ENCODE results near the gene PEX6.
"Not testable (repeated sequence)": the region's sequence is repeated elsewhere in the genome, so short reads cannot be mapped to it uniquely, and the experiment has no call there.

PEX6 gene

DNA sequence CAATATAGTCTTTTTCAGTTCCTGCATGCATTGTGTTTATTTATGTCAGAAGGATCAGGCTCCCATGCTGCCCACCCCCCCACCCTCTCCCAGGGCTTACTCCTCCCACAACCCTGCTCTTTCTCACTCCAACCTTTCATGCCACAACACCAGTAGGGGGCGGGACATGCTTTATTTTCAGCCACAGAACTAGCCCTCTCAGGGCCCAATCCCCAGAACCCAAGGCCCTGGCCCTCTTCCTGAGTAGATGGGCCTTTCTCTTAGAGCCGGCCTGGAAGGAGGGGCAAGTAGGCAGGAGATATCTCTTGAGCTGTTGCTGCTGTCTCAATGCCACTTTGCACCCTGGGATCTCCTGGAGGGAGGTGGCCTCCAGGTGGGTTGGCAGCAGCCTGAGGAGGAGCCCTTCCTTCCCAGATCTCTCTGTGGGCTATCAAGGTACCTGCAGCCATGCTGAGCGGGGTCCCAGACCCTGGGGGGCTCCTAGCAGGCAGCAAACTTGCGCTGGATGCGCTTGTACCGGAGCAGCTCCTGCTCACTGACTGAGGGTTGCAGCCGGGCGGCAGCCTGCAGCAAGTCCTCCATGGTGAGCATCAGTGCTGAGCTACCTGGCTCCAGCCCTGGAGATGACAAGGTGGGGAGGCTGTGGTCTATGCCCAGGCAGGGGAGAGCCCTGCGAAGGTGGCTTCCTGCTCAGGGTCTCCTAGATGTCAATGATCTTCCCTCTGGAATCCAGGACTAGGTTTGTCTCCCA lies 15.0 kb downstream of the PEX6 start:
- no peak for DNase-seq

DNA sequence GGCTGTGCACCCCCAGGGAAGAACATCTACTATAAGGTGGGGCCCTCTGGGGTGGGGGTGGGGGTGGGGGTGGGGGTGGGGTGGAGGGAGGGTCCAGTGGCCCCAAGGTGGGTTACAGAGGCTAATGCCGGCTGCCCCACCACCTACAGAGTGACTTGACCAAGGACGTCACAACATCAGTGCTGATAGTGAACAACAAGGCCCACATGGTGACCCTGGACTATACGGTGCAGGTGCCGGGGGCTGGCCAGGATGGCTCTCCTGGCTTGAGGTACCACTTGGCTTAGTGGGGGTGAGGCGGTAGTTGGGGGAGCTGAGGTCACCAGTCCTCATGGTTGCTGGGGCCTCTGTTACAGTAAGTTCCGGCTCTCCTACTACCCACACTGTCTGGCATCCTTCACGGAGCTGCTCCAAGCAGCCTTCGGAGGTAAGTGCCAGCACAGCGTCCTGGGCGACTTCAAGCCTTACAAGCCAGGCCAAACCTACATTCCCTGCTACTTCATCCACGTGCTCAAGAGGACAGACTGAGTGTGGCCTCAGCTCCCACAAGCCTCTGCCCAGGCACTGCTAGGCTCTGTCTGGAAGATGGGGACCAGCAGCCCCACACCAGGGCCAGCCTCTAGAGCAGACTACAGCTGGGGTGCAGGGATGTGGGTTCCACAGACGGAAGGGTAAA lies 15.7 kb downstream of the PEX6 start:
- no peak for DNase-seq

DNA sequence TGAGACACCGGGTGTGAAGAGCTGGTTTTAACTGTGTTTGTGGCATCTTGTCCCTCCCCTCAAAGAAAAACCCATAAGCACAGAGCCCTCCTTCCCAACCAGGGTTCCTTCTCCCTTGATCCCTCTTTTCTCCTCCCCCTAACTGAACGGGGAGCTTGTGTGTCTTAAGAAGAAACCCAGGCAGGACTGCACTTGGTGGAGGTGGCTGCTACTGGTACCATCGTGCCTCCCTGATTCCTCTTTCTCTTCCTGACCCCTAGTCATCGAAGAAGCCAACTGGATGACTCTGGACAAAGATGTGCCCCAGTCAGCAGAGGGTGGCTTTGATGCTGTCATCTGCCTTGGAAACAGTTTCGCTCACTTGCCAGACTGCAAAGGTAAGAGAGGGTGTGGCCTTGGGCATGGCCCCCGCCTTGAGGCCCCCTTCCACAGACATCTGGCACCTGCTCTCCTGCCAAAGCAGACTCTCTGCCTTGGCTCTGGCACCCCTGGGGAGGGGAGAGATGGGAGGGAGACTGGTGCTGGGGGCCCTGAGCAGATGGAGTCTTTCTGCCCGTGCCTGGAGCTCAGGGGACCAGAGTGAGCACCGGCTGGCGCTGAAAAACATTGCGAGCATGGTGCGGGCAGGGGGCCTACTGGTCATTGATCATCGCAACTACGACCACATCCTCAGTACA lies 16.3 kb downstream of the PEX6 start:
- no peak for DNase-seq

DNA sequence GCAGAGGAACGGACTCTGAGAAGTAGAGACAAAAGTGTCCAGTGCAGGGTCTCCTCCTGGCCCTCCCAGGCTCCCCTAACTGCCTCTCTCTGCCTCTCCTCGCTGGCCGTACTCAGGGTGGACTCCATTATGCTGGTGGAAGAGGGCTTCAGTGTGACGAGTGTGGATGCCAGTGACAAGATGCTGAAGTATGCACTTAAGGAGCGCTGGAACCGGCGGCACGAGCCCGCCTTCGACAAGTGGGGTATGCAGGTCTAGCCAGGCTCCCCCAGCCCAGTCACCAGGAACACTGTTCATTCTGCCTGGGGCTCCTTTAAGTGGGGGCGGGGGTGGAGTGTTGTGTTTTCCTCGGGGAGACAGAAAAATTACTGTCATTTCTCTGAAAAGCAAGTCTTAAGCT lies 16.9 kb downstream of the PEX6 start:
- no peak for DNase-seq

DNA sequence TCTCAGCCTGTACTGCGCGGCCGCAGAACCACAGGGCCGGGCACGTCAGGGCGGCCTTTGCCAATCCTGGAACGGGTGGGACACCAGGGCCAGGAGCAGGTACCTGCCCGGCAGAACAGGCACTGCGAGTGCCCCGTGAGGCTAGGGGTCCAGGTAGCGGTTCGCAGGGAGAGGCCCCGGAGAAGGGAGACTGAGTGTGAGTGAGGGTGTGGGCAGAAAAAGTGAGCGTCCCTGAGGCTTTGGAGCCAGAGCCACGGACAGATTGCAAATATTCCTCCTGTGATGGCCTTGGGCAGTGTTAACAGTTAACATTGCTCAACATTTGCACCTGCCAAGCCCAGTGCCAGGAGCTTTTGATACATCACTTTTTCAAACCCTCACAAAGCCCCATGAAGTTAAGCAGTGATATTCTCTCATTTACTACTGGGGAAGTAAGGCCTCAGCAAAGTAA lies 17.9 kb downstream of the PEX6 start:
- DNase-seq, result no peak

DNA sequence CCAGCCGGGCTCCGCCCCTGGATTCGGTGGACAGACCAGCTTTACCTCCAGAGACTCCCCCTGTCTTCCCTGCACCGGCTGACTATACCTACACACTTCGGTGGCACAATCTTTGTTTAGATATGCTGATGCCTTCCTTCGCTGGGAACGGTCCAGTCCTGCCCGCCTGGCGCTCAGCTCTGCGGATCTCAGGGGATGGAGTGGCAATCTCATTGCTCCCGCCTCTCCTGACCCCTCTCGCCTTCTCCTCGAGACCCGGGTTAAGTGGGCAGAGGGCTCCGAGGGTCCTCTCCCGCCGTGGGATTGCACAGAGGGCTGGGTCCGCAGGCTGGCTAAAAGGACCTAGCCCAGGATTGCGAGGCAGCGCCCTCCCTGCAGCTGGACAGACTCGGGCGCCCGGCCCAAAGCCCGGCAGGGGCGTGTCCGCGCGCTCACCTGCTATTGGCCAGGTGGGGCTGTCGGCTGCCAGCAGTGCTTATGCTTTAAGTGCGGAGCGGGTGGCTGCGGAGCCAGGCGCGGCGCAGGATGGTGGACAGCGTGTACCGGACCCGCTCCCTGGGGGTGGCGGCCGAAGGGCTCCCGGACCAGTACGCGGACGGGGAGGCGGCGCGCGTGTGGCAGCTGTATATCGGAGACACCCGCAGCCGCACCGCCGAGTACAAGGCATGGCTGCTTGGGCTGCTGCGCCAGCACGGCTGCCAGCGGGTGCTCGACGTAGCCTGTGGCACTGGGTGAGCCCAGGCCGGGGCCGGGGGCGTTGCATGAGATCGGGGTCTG lies 18.6 kb downstream of the PEX6 start, which contains the start of gene GNMT:
Gene GNMT, plus strand, starts transcription at position 512 of the 777 bp plus-strand sequence. Its CDS starts 14 bp downstream, at position 526.
- peak; percentile 46 for DNase-seq

DNA sequence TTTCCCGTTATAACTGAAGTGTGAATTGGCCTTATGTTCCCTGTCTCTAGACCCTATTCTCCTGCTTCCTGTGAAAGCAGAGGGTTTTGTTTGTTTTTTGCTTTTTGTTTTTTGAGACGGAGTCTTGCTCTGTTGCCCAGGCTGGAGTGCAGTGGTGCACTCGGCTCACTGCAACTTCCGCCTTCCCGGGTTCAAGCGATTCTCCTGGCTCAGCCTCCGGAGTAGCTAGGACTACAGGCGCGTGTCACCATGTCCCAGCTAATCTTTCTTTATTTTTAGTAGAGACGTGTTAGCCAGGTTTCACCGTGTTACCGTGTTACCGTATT lies 19.1 kb downstream of the PEX6 start:
- DNase-seq, result no peak

DNA sequence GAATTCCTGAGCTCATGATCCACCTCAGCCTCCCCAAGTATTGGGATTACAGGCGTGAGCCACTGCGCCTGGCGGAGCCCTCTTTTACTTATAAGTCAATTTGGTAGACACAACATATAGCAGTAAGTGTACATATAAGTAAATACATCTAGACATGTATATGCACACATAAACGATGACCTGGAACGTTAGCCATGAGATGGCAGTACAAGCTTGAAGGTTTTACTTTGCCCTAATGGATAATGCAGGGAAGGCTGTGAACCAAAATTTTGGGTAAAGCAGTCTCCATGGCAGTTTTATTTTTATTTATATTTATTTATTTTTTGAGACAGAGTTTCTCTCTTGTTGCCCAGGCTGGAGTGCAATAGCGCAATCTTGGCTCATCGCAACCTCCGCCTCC lies 20.9 kb downstream of the PEX6 start:
- DNase-seq, result no peak

DNA sequence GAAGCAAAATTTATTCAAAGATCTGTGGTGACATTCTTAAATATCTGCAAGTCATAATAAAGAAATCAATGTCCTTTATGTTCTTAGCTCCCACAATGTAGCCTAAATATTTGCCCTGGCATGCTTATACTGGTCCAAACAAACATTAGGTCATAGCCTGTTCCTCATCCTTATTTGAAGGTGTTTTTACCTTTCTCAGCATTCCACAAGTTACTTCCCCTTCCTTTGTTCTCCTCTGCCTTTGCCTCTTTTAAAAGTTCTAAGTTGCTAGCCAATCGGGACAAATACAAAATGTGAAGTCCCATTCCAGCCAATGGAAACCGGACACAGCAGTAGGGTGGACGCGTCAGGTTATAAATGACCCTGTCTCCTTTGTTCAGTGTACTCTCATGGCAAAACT lies 24.6 kb downstream of the PEX6 start:
- not testable (repeated sequence) for DNase-seq

DNA sequence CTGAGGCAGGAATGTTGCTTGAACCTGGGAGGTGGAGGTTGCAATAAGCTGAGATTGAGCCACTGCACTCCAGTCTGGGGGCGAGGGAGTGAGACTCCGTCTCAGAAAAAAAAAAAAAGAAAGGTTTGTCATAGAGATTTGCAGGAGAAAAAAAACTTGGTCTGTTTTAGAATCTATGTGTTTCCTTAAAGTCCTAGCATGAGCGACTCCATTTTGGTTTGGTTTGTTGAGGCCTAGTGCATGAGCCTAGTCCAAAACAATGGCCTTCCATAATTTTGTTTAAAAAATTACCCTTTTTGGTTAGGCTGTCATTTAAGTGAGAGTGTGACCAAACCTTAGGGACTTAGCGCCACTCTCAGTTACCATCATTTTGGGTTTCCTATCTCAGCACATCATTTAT lies 26.6 kb downstream of the PEX6 start:
- no peak for DNase-seq

DNA sequence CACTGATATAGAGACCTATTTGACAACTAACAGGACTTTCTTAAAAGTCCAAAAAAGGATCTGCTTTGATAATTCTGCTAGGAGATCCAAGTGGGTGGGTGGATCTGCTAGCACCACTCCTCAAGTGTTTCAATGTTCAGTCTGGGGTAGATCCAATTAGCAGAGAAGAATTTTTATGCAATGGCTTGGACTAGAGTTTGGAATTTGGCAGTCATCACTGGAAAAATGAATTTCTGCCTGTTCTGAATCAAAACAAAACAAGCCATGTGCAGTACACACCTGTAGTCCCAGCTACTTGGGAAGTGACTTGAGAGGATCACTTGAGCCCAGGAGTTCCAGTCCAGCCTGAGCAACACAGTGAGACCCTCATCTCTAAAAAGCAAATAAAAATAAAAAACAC lies 31.0 kb downstream of the PEX6 start:
- no peak for DNase-seq

DNA sequence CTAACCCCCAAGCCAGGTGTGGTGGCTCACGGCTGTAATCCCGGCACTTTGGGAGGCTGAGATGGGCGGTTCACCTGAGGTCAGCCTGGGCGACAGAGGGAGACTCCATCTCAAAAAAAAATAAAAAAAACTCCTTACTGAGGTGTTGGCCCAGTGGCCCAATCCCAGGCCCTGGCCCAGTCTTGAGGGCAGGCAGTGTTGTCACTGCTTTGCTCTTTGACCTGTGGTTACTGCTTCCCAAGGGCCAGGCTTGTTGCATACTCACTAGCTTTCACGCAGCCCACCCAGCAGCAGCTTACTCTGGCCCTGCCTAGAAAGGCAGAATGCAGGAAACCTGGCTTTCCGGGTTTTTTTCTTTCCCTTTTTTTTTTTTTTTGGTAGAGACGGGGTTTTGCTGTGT lies 36.5 kb downstream of the PEX6 start:
- DNase-seq, result no peak

DNA sequence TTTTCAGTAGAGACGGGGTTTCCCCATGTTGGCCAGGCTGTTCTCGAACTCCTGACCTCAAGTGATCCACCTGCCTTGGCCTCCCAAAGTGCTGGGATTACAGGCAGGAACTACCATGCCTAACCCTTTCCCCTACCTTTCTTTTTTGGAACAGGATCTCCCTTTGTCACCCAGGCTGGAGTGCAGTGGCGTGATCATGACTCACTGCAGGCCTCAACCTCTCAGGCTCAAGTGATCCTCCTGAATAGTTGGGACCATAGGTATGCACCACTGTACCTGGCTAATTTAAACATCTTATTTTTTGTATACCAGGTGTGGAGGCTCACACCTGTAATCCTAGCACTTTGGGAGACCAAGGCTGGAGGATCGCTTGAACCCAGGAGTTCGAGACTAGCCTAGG lies 37.6 kb downstream of the PEX6 start:
- DNase-seq, result not testable (repeated sequence)

DNA sequence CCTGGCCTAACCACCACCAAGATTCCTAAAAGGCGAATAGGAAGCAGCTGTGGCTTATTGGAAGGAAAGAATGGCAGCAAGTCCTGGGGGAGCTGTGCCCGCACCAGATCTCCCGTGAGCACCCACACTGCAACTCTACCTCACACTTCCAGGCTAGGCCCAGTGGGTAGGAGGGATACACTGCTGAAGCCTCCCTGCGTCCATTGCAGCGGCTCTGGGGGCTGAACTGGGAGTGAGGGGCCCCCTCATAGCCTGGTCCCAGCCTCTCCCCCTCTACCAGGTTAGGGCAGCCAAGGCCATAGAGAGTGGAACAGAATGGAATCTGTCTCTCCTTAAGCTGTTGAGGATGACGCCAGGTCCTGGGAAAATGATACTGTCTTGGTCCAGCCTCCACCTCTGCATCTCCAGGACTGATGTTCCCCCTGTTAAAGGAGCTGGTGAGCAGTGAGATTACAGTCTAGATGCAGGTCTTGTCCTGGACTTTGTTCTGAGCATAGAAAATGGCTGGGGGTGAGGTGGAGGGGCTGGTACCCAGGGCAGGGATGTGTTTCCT lies 38.4 kb downstream of the PEX6 start:
- DNase-seq, result no peak

DNA sequence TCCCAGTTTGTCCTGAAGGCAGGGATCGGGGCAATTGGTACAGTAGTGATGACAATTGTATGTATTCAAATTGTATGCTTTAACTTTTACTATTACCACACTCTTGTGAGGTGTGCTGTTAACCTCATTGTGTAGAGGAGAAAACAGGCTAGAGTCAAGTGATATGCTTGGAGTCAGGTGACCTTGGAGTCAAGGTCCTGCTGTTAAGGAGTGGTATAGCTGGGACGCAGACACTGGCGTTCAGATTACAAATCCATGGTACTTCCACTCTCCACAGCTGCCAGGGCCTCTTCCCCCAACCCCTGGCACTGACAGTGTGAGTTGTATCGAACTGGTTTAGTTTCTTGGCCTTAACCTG lies 39.2 kb downstream of the PEX6 start:
- no peak for DNase-seq

DNA sequence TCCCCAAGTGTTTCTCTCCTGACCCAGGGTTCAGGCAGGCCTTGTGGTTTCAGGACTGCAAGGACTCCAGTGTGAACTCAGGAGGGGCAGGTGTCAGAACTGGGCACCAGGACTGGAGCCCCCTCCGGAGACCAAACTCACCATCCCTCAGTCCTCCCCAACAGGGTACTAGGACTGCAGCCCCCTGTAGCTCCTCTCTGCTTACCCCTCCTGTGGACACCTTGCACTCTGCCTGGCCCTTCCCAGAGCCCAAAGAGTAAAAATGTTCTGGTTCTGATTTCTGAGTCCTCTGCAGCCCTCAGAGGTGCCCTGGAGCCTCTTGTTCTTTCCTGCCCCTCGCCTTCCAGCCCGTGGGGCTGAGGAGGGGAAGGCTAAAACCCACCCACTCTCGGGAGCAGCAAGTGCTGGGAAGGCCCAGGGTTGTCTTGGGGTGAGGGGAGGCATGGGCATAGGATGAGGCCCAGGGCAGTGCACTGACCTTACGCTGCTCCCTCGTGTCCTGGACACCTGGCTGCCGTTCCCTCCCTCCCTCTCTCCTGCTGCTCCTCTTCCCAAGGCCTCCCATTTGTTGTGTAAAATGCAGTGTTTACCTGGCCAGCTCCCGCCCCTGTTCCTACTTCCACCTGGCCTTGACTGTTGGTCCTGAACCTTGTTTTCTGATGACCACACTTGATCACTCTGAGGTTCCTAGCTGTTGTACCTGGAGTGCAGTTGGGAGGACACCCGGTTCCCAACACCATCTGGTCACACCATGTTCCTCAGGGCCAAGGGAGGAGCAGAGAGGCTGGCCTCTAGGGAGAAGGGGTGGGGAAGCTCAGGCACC lies 39.8 kb downstream of the PEX6 start:
- no peak for DNase-seq

DNA sequence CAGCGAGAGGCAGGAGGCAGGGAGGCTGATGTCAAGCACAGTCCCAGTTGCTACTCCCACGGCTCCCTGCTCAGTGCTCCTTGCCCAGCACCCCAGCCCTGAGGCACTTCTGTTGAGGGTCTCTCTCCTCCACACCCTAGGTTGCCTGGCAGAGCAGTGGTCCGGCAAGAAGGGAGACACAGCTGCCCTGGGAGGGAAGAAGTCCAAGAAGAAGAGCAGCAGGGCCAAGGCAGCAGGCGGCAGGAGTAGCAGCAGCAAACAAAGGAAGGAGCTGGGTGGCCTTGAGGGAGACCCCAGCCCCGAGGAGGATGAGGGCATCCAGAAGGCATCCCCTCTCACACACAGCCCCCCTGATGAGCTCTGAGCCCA lies 40.6 kb downstream of the PEX6 start:
- DNase-seq, result no peak

DNA sequence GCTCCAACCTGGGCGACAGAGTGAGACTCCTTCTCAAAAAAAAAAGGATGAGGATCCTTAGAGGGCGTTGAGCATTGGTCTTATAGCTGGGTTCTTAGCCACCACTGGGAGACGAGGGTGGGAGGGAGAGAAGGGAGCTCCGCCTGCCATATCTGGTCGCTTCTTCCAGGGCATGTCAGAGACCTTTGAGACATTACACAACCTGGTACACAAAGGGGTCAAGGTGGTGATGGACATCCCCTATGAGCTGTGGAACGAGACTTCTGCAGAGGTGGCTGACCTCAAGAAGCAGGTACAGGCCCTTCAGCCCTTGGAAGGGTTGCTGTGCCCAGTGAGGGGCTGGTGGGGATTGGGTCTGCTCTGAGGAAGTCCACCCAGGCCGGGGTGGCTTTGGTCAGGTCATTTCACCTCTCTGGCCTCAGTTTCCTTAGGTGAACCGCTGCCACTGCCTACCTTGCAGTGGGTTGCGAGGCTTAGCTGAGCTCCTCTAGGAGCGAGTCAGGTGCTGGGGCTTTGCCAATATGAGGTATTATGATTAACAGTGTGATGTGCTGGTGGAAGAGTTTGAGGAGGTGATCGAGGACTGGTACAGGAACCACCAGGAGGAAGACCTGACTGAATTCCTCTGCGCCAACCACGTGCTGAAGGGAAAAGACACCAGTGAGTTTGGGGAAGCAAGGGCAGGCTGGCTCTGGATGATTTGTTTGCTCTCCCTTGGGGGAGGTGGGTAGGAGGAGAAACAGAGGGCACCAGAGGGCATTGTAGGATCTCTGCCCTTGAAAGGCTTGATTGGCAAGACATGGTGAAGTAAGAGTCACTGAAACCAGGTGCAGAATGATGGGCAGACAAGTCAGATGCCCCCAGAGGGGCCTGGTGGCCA lies 41.2 kb downstream of the PEX6 start:
- DNase-seq, result no peak

DNA sequence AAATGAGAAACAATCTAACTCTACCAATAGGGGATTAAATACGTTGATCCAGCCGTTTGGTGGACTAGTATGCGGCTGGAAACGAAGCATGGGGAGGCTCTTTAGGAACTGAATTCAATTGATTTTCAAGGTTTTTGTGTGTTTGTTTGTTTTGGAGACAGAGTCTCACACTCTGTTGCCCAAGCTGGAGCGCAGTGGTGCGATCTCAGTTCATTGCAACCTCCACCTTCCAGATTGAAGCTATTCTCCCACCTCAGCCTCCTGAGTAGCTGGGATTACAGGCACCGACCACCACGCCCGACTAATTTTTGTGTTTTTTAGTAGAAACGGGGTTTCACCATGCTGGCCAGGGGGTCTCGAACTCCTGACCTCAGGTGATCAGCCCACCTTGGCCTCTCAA lies 42.6 kb downstream of the PEX6 start:
- no peak for DNase-seq

DNA sequence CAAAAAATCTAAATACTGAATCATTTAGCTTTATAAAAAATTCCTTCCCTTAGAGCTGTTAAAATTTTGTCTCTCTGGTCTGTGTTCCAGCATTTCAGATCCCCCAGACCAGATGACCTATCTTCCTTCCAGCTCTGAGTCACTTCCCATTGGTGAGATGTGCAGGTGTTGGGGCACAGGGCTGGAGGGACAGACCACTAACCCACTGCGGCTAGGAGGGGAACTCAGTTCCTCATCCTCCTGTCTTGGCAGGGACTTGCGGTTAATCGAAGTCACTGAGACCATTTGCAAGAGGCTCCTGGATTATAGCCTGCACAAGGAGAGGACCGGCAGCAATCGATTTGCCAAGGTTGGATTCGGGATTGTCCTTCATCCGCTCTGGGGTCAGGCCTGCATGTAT lies 43.7 kb downstream of the PEX6 start:
- DNase-seq, result no peak

DNA sequence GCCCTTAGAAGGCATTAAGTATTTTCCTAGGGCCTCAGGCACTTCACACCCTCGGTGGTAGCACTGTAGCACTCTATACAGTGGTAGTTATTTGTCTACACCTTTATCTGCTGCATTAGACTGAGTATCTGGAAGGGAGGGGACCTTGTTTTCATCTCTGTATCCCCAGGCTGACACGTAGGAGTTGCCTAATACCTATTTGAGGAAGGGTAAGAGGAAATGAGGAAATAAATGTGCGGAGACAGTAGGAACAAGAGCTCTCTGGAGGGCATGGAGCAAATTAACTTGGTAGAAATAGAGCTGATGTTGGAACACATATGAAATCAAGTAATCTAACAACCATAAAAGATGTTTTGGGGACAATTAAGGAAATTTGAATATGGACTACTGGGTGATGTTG lies 45.8 kb downstream of the PEX6 start:
- DNase-seq, result no peak
